ENCODE measurements around the gene BLTP3A.
"Not testable (repeated sequence)": the region's sequence is repeated elsewhere in the genome, so short reads cannot be mapped to it uniquely, and the experiment has no call there.

The BLTP3A gene

DNA sequence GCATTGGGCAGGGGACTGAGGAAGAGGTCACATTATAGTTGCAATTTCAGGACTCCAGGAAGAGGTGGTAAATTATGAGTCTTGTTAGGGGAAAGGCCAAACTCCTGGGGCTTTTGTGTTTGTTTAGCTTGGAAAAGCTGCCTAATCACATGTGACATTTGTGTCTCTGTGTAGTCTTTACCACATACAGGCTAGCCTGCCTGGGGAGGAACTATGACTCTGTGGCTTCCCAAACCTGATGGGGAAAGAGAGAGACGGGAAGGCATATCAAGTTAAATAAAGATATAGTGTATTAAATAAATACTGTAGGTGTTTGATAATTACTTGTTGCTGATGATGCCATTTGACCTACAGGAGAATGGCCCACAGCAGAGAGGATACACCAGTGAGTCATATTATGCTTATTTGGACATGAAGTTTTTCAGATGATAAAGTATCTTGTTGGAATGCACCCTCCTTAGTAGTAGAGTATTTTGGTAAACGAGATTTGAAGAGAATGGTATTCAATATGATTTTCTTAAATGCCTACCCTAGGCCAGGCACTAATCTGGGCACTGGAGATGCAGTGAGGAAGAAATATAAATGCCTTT lies 4.0 kb downstream of the BLTP3A start:
- Histone ChIP-seq H3K9me3 (ENCODE audit: low read length) (no peaks in the 10 kb centered on the region), H3K9ac (ENCODE audit: low read length) (no peak overlapping the region), H3K4me3 (ENCODE audit: low read depth in 1 of 2, low read length in 2 of 2) (no peak overlapping the region), H3K4me1 (ENCODE audit: insufficient read depth, low read length) (peaks cover 10% of the 10 kb centered on the region), H3K27ac (ENCODE audit: low read depth, low read length) (no peak overlapping the region), H3K36me3 (ENCODE audit: insufficient read depth, low read length) (no peaks in the 10 kb centered on the region), H3K27me3 (ENCODE audit: control insufficient read depth in 1 of 2, insufficient read depth in 2 of 2, low read length in 2 of 2) (no peaks in the 10 kb centered on the region)

DNA sequence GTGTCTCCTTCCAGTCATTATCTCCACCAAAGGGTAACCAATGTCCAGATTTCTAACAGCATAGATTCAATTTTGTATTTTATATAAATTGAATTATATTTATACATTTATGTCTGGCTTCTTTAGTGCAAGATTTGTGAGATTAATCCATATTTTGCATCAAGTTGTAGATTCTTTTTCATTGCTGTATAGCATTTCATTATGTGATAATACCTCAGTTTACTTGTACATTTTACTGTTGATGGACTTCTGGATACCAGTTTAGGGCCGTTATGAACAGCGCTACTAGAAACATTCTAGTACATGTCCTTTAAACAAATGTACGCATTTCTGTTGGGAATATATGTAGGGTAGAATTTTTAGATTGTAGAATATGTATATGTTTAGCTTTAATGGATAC lies 6.2 kb downstream of the BLTP3A start:
- no peak overlapping the region for H3K9ac ChIP-seq (ENCODE audit: low read length)
- no peak overlapping the region for H3K27ac ChIP-seq (ENCODE audit: low read depth, low read length)
- no peaks in the 10 kb centered on the region for H3K27me3 ChIP-seq (ENCODE audit: control insufficient read depth in 1 of 2, insufficient read depth in 2 of 2, low read length in 2 of 2)
- H3K4me1 ChIP-seq (ENCODE audit: insufficient read depth, low read length) = peaks cover 5% of the 10 kb centered on the region
- H3K4me3 ChIP-seq (ENCODE audit: low read depth in 1 of 2, low read length in 2 of 2) = no peak overlapping the region
- H3K36me3 ChIP-seq (ENCODE audit: insufficient read depth, low read length) = no peaks in the 10 kb centered on the region
- no peaks in the 10 kb centered on the region for H3K9me3 ChIP-seq (ENCODE audit: low read length)

DNA sequence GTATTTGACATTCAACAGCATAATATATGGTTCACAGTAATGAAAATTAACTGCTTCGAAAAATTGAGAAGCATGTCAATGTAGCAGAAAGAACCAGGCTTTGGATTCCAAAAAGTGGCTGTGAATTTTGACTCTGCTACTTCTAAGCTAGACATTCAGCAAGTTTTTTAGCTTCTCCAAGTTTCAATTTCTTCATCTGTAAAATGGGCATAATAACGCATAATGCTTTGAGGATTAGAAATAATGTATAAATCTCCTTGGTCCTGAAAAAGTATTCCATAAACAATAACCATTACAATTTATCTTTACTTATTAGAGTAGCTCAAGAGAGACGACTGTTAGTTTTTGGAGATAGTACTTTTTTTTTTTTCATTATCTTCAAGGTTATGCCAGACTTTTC lies 7.7 kb downstream of the BLTP3A start:
- no peaks in the 10 kb centered on the region for H3K4me1 ChIP-seq (ENCODE audit: insufficient read depth, low read length)
- no peaks in the 10 kb centered on the region for H3K27me3 ChIP-seq (ENCODE audit: control insufficient read depth in 1 of 2, insufficient read depth in 2 of 2, low read length in 2 of 2)
- H3K9ac ChIP-seq (ENCODE audit: low read length) = no peak overlapping the region
- H3K9me3 ChIP-seq (ENCODE audit: low read length) = no peaks in the 10 kb centered on the region
- H3K27ac ChIP-seq (ENCODE audit: low read depth, low read length) = no peak overlapping the region
- no peak overlapping the region for H3K4me3 ChIP-seq (ENCODE audit: low read depth in 1 of 2, low read length in 2 of 2)
- no peaks in the 10 kb centered on the region for H3K36me3 ChIP-seq (ENCODE audit: insufficient read depth, low read length)

DNA sequence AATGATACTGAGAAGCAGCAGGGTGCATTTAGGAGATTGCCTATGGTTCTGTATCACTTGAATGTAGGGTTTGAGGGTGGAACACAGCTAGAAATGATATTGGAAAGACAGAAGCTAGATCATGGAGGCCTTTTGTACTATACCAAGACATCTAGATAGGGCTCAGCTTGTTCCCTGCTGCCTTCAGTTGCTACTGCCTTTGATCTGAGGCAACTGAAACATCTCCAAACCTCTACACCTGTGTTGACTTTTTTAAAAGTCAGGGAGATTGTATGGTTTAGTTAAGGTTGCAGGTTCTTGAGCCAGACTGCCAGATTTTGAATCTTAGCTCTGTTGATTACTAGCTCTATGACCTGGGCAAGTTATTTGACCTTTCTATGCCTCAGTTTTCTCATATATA lies 12.7 kb downstream of the BLTP3A start:
- Histone ChIP-seq H3K9ac (ENCODE audit: low read length) (no peak overlapping the region), H3K27me3 (ENCODE audit: control insufficient read depth in 1 of 2, insufficient read depth in 2 of 2, low read length in 2 of 2) (no peaks in the 10 kb centered on the region), H3K36me3 (ENCODE audit: insufficient read depth, low read length) (no peaks in the 10 kb centered on the region), H3K27ac (ENCODE audit: low read depth, low read length) (no peak overlapping the region), H3K9me3 (ENCODE audit: low read length) (no peaks in the 10 kb centered on the region), H3K4me3 (ENCODE audit: low read depth in 1 of 2, low read length in 2 of 2) (no peak overlapping the region), H3K4me1 (ENCODE audit: insufficient read depth, low read length) (no peaks in the 10 kb centered on the region)

DNA sequence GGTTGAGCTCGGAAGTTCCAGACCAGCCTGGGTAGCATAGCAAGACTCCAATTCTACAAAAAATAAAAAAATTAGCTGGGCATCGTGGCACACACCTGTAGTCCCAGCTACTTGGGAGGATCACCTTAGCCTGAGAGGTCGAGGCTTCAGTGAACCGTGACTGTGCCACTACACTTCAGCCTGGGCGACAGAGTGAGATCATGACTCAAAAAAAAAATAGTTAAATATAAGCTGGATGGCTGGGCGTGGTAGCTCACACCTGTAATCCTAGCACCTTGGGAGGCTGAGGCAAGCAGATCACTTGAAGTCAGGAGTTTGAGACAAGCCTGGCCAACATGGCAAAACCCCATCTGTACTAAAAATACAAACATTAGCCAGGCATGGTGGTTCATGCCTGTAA lies 13.2 kb downstream of the BLTP3A start:
- H3K36me3 ChIP-seq (ENCODE audit: insufficient read depth, low read length); H3K4me3 ChIP-seq (ENCODE audit: low read depth in 1 of 2, low read length in 2 of 2); H3K27ac ChIP-seq (ENCODE audit: low read depth, low read length); H3K4me1 ChIP-seq (ENCODE audit: insufficient read depth, low read length); H3K27me3 ChIP-seq (ENCODE audit: control insufficient read depth in 1 of 2, insufficient read depth in 2 of 2, low read length in 2 of 2); H3K9ac ChIP-seq (ENCODE audit: low read length); H3K9me3 ChIP-seq (ENCODE audit: low read length): not testable (repeated sequence)

DNA sequence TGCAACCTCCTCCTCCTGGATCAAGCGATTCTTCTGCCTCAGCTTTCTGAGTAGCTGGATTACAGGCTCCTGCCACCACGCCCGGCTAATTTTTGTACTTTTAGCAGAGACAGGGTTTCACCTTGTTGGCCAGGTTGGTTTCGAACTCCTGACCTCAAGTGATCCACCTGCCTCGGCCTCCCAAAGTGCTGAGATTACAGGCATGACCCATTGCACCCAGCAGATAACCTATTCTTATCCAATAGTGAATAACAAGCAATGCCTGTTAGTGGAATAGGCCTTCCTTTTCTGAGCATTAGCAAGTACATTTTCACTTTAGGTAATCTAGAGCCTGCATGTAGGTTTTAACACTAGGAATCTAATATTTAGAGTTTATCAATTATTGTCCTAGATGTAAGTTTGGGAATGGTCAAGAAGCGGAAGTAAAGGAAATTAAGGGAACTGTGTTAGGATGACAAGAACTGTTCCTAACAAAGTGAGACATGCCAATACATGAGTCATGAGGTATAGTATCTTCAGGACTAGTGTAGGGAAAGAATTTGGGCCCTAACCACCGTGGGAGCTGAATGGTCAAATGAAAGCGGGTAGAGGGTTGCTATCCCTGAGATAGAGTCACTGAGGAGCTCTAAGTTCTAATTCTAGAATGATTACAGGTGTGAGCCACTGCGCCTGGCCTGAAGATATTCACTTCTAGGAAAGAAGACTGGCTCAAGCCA lies 15.0 kb downstream of the BLTP3A start:
- H3K4me1 ChIP-seq (ENCODE audit: insufficient read depth, low read length) = no peaks in the 10 kb centered on the region
- no peak overlapping the region for H3K9ac ChIP-seq (ENCODE audit: low read length)
- H3K9me3 ChIP-seq (ENCODE audit: low read length) = no peaks in the 10 kb centered on the region
- no peaks in the 10 kb centered on the region for H3K27me3 ChIP-seq (ENCODE audit: control insufficient read depth in 1 of 2, insufficient read depth in 2 of 2, low read length in 2 of 2)
- no peaks in the 10 kb centered on the region for H3K36me3 ChIP-seq (ENCODE audit: insufficient read depth, low read length)
- H3K4me3 ChIP-seq (ENCODE audit: low read depth in 1 of 2, low read length in 2 of 2) = no peak overlapping the region
- H3K27ac ChIP-seq (ENCODE audit: low read depth, low read length) = no peak overlapping the region

DNA sequence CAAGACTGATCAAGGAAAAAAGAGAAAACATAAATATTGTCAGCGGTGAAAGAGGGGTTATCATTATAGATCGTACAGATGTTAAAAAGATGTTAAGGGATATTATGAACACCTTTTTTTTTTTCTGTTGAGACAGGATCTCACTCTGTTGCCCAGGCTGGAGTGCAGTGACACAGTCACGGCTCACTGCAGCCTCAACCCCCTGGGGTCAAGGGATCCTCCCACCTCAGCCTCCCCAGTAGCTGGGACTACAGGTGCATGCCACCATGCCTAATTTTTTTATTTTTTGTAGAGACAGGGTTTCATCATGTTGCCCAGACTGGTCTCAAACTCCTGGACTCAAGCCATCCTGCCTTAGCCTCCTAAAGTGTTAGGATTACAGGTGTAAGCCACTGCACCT lies 16.6 kb downstream of the BLTP3A start:
- H3K4me1 ChIP-seq (ENCODE audit: insufficient read depth, low read length); H3K9ac ChIP-seq (ENCODE audit: low read length); H3K36me3 ChIP-seq (ENCODE audit: insufficient read depth, low read length); H3K27ac ChIP-seq (ENCODE audit: low read depth, low read length); H3K27me3 ChIP-seq (ENCODE audit: control insufficient read depth in 1 of 2, insufficient read depth in 2 of 2, low read length in 2 of 2); H3K9me3 ChIP-seq (ENCODE audit: low read length); H3K4me3 ChIP-seq (ENCODE audit: low read depth in 1 of 2, low read length in 2 of 2): not testable (repeated sequence)

DNA sequence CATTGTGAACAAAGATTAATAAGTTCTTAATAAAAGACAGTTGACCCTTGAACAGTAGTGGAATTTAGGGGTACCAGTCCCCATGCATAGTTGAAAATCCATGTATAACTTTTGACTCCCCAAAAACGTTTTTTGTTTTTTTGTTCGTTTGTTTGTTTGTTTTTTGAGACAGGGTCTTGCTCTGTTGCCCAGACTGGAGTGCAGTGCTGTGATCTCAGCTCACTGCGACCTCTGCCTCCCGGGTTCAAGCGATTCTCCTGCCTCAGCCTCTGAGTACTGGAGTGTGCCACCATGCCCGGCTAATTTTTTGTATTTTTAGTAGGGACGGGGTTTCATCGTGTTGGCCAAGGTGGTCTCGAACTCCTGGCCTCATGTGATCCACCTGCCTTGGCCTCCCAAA lies 17.5 kb downstream of the BLTP3A start:
- not testable (repeated sequence) for H3K4me3 ChIP-seq (ENCODE audit: low read depth in 1 of 2, low read length in 2 of 2); H3K27ac ChIP-seq (ENCODE audit: low read depth, low read length); H3K9ac ChIP-seq (ENCODE audit: low read length); H3K27me3 ChIP-seq (ENCODE audit: control insufficient read depth in 1 of 2, insufficient read depth in 2 of 2, low read length in 2 of 2); H3K9me3 ChIP-seq (ENCODE audit: low read length); H3K4me1 ChIP-seq (ENCODE audit: insufficient read depth, low read length); H3K36me3 ChIP-seq (ENCODE audit: insufficient read depth, low read length)

DNA sequence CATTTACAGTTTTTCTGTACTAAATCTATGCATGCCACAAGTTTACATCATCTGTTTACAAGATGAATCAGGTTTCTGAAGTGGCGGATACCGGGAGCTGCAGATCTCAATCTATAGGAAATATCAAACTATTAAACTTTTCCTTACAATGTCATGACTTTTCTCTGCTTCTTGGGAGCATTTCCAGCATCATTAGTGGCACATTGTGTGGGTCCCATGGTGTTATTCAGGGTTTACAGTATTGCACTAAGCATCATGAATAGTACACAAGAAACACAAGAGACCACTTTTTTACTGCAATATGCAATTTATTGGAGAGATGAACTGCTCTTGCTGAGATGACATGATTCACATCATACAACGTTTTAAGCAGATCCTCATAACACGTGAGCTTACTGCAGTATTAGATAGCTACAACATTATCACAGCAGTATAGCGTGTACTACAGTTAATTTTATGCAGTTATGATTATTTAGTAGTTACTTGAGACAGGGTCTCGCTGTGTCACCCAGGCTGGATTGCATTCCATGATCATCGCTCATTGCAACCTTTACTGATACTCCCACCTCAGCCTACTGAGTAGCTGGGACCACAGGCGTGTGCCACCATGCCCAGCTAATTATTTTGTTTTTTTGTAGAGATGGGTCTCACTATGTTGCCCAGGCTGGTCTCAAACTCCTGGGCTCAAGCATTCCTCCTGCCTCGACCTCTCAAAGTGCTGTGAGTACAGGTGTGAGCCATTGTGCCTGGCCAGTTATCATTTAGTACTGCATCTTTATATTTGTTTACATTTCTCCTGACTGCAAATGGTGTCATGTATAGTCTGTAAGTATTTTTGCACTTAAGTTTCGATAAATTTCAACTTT lies 18.4 kb downstream of the BLTP3A start:
- H3K27ac ChIP-seq (ENCODE audit: low read depth, low read length) = no peak overlapping the region
- H3K27me3 ChIP-seq (ENCODE audit: control insufficient read depth in 1 of 2, insufficient read depth in 2 of 2, low read length in 2 of 2) = no peaks in the 10 kb centered on the region
- no peaks in the 10 kb centered on the region for H3K9me3 ChIP-seq (ENCODE audit: low read length)
- no peaks in the 10 kb centered on the region for H3K4me1 ChIP-seq (ENCODE audit: insufficient read depth, low read length)
- H3K36me3 ChIP-seq (ENCODE audit: insufficient read depth, low read length) = no peaks in the 10 kb centered on the region
- no peak overlapping the region for H3K4me3 ChIP-seq (ENCODE audit: low read depth in 1 of 2, low read length in 2 of 2)
- no peak overlapping the region for H3K9ac ChIP-seq (ENCODE audit: low read length)

DNA sequence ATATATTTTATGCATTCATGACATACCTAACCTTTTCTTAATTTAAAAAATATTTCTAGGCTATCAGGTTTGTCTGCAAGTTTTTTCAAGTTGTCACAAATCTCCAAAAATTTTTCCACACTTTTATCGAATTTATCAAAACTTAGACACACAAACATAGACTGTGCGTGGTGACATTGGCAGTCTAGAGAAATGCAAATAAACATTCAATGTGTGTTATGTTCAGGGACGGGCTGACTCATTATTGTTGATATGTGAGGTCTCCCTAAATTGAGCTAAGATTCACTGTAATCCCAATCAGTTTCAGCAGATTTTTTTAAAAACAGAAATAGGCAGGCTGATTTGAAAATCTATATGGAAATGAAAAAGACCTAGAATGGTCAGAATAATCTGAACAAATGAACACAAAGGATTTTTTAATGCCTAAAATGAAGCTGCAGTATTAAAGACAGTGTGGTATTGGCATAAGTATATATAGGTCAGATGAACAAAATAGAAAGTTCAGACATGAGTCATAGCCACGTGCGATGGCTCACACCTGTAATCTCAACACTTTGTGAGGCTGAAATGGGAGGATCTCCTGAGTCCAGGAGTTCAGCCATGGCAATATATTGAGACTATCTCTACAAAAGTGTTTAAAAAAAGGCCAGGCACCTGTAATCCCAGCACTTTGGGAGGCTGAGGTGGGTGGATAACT lies 19.2 kb downstream of the BLTP3A start:
- H3K27ac ChIP-seq (ENCODE audit: low read depth, low read length) = no peak overlapping the region
- no peak overlapping the region for H3K9ac ChIP-seq (ENCODE audit: low read length)
- H3K27me3 ChIP-seq (ENCODE audit: control insufficient read depth in 1 of 2, insufficient read depth in 2 of 2, low read length in 2 of 2) = no peaks in the 10 kb centered on the region
- H3K9me3 ChIP-seq (ENCODE audit: low read length) = no peaks in the 10 kb centered on the region
- no peaks in the 10 kb centered on the region for H3K36me3 ChIP-seq (ENCODE audit: insufficient read depth, low read length)
- no peak overlapping the region for H3K4me3 ChIP-seq (ENCODE audit: low read depth in 1 of 2, low read length in 2 of 2)
- no peaks in the 10 kb centered on the region for H3K4me1 ChIP-seq (ENCODE audit: insufficient read depth, low read length)

DNA sequence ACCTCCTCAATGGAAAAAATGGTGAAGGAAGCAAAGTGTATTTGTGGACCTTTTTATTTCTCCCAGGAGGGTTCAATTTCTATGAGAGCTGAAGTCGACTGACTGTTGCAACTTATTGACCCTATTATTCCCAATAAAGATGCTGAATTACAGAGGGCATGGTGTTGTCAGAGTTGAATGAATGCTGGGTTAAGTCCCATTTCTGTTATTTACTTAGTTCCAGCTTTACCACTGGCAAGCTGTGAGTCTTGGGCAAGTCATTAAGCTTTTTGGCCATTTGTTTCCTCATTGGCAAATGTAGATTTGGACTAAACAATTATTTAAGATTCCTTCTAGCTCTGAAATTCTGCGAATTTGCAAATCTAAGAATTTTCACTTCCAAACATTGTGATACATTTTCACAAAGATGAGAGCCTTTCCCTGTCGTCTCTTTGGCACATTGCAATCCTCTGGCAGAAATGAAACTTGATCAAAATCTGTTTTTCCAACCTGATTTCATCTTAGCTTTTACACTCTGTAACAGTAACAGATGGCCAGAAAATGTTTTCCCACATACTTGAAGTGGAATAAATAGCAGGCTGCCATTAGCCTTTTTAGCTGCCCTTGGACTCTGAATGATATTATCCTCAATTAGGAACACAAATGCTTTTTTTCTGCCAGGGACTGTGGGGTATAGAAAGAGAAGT lies 21.3 kb downstream of the BLTP3A start:
- Histone ChIP-seq H3K4me1 (ENCODE audit: insufficient read depth, low read length) (no peaks in the 10 kb centered on the region), H3K27me3 (ENCODE audit: control insufficient read depth in 1 of 2, insufficient read depth in 2 of 2, low read length in 2 of 2) (no peaks in the 10 kb centered on the region), H3K36me3 (ENCODE audit: insufficient read depth, low read length) (no peaks in the 10 kb centered on the region), H3K27ac (ENCODE audit: low read depth, low read length) (no peak overlapping the region), H3K9me3 (ENCODE audit: low read length) (no peaks in the 10 kb centered on the region), H3K9ac (ENCODE audit: low read length) (no peak overlapping the region), H3K4me3 (ENCODE audit: low read depth in 1 of 2, low read length in 2 of 2) (no peak overlapping the region)
